Smooth muscle cell (in vitro differentiated cells): ENCODE results near the gene NRF1. TPM values are rescaled to one million over a fixed set of nuclear protein-coding genes. Genes with fewer than 3 reads are reported as not detected.

Source experiments
- DNase-seq: peaks from one replicate; lab custom pipeline; 2025; ENCODE audit not compliant: unreplicated experiment; lab: John Stamatoyannopoulos, UW
- H2AFZ ChIP-seq: fragments of 200-600 bp; sonication (generic); 2 replicates; pipeline ENCODE4 v1.6.0; 2016; ENCODE audit warnings: antibody characterized with exemption, low read depth, mild to moderate bottlenecking
- H3F3A ChIP-seq: fragments of 200-600 bp; sonication (generic); 2 replicates; pipeline ENCODE4 v1.6.0; 2017; ENCODE audit warnings: antibody characterized with exemption, low read depth
- H3K27ac ChIP-seq: fragments of 200-600 bp; sonication (generic); 2 replicates; pipeline ENCODE4 v1.5.1; 2016; ENCODE audit warnings: low read depth, mild to moderate bottlenecking
- H3K27me3 ChIP-seq: fragments of 200-600 bp; sonication (generic); 2 replicates; pipeline ENCODE4 v1.6.1; 2016; ENCODE audit warnings: low read depth, mild to moderate bottlenecking
- H3K36me3 ChIP-seq: fragments of 200-600 bp; sonication (generic); 2 replicates; pipeline ENCODE4 v1.5.1; 2016; ENCODE audit warnings: low read depth
- H3K4me1 ChIP-seq: fragments of 200-600 bp; sonication (generic); 2 replicates; pipeline ENCODE4 v1.5.1; 2016; ENCODE audit warnings: low read depth
- H3K4me2 ChIP-seq: fragments of 200-600 bp; sonication (generic); 2 replicates; pipeline ENCODE4 v1.6.0; 2016; ENCODE audit warnings: mild to moderate bottlenecking
- H3K4me3 ChIP-seq: fragments of 200-600 bp; sonication (generic); 2 replicates; pipeline ENCODE4 v1.5.1; 2016; ENCODE audit warnings: mild to moderate bottlenecking
- H3K79me2 ChIP-seq: fragments of 200-600 bp; sonication (generic); 2 replicates; pipeline ENCODE4 v1.6.0; 2016; ENCODE audit warnings: low read depth, mild to moderate bottlenecking
- H3K9ac ChIP-seq: fragments of 200-600 bp; sonication (generic); 2 replicates; pipeline ENCODE4 v1.6.0; 2016; ENCODE audit warnings: low read depth
- H3K9me3 ChIP-seq: fragments of 200-600 bp; sonication (generic); replicated peaks from 2 replicates; pipeline ENCODE4 v1.5.1; 2016; ENCODE audit warnings: low read depth
- H4K20me1 ChIP-seq: fragments of 200-600 bp; sonication (generic); 2 replicates; pipeline ENCODE4 v1.6.0; 2016; ENCODE audit warnings: low read depth
- WGBS: methylation state at CpG from one replicate; pipeline ENCODE4 v1.1.7; 2016; ENCODE audit warnings: low lambda C conversion rate; 5-methylcytosine and 5-hydroxymethylcytosine counted together
- polyA plus RNA-seq: library from polyadenylated mRNA; unstranded; fragments of >200 nt; fragmentation: Nextera tagmentation; extraction: Ambion mirVana; gene quantifications from 2 replicates; pipeline ENCODE4 v1.2.1, GENCODE V29; 2016
- total RNA-seq: library from RNA; depleted of rRNA; stranded (reverse); fragments of >200 nt; gene quantifications from 2 replicates; pipeline ENCODE4 v1.2.3, GENCODE V29; 2014
- TF ChIP-seq, protein P1 (sequence below): fragments of 200-600 bp; sonication (generic); IDR thresholded peaks from 2 replicates; pipeline ENCODE4 v1.5.1; 2017; ENCODE audit warnings: borderline replicate concordance, mild to moderate bottlenecking, antibody characterized with exemption; ENCODE audit not compliant: insufficient read depth, poor library complexity, severe bottlenecking

NRF1 gene
- total and polyA plus RNA-seq, 2 experiments from 2014 or later, result 8.9 to 13.4 TPM

DNA sequence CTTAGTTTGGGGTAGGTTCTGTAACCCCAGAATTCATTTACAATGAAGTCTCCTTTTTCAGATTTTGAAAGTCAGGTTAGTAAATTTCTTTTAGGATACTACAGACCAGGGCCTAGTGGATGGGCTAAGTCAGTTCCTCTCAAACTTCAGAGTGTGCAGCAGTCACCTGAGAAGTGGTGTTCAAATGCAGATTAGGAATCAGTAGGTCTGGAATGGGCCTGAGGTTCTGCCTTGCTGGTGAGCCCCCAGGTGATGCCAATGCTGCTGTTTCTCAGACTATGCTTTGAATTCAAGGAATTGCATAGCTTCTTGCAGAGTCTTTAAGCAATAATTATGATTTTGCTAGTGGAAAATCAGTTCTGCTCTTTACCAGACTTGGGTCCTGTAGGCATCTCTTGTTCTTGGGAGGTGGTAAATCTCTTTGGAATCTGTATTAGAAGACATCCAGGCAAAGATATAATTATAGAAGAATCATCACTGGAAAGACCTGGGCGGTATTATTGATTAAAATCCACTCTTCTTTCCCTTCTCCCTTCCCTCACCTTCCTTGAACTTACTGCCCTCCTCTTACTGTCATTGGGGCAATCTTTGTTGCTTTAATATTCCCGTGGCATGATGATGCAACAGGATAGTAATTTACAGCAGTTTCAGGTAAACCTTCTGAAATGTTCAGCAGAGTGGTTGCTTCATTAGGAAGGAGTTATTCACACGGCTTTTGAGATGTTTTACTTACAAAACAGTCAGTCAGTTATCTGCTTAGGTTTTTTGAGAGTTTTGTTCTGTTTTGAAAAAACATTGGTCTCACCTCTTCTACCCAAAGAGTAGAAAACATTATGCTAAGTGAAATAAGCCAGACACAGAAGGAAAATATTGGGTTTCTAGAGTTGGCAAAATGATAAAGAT lies 87.2 kb downstream of the NRF1 start:
- Histone ChIP-seq H3K36me3 (no peaks in the 10 kb centered on the region), H3K79me2 (no peaks in the 10 kb centered on the region), H4K20me1 (peaks cover 5% of the 10 kb centered on the region), H3K9ac (no peak overlapping the region), H3K4me1 (no peaks in the 10 kb centered on the region), H3K27ac (peak overlapping the region; percentile 9), H3K9me3 (no peaks in the 10 kb centered on the region), H2AFZ (no peak overlapping the region), H3K4me2 (no peak overlapping the region), H3K27me3 (no peaks in the 10 kb centered on the region), H3F3A (no peaks in the 10 kb centered on the region), H3K4me3 (no peak overlapping the region)
- no peak for DNase-seq
- 86% methylated on average over 3 of the region's 3 CpGs for WGBS
- TF ChIP-seq, protein P1, sequence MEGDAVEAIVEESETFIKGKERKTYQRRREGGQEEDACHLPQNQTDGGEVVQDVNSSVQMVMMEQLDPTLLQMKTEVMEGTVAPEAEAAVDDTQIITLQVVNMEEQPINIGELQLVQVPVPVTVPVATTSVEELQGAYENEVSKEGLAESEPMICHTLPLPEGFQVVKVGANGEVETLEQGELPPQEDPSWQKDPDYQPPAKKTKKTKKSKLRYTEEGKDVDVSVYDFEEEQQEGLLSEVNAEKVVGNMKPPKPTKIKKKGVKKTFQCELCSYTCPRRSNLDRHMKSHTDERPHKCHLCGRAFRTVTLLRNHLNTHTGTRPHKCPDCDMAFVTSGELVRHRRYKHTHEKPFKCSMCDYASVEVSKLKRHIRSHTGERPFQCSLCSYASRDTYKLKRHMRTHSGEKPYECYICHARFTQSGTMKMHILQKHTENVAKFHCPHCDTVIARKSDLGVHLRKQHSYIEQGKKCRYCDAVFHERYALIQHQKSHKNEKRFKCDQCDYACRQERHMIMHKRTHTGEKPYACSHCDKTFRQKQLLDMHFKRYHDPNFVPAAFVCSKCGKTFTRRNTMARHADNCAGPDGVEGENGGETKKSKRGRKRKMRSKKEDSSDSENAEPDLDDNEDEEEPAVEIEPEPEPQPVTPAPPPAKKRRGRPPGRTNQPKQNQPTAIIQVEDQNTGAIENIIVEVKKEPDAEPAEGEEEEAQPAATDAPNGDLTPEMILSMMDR, result no peak

DNA sequence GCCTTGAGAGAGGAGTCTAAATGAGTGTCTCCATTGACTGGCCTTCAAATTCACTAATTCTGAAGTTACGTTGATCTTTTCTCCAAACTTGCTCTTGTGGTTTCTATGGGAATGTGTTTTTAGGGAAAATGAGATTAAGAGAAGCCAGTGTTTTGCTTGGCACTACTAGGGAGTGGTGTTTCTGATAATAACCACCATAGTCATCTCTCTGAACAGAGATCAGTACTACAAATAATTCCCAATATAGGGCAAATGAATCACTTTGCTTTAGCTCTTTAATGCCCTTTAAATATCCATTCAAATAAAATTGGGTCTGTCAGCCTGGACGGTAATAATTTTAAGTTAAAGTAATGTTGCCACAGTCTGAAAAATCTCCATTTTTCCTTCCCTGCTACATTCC lies 90.8 kb downstream of the NRF1 start:
- H3K4me2 ChIP-seq, result no peak overlapping the region
- no peaks in the 10 kb centered on the region for H3K79me2 ChIP-seq
- no peaks in the 10 kb centered on the region for H3K27me3 ChIP-seq
- no peak overlapping the region for H2AFZ ChIP-seq
- DNase-seq, result no peak
- no peaks in the 10 kb centered on the region for H3K4me1 ChIP-seq
- TF ChIP-seq, protein P1, result no peak
- H4K20me1 ChIP-seq, result peaks cover 5% of the 10 kb centered on the region
- no peaks in the 10 kb centered on the region for H3K36me3 ChIP-seq
- WGBS, result 70% methylated on average over 2 of the region's 2 CpGs
- H3K9ac ChIP-seq, result no peak overlapping the region
- no peaks in the 10 kb centered on the region for H3K9me3 ChIP-seq
- H3K4me3 ChIP-seq, result no peak overlapping the region
- no peak overlapping the region for H3K27ac ChIP-seq
- no peaks in the 10 kb centered on the region for H3F3A ChIP-seq

DNA sequence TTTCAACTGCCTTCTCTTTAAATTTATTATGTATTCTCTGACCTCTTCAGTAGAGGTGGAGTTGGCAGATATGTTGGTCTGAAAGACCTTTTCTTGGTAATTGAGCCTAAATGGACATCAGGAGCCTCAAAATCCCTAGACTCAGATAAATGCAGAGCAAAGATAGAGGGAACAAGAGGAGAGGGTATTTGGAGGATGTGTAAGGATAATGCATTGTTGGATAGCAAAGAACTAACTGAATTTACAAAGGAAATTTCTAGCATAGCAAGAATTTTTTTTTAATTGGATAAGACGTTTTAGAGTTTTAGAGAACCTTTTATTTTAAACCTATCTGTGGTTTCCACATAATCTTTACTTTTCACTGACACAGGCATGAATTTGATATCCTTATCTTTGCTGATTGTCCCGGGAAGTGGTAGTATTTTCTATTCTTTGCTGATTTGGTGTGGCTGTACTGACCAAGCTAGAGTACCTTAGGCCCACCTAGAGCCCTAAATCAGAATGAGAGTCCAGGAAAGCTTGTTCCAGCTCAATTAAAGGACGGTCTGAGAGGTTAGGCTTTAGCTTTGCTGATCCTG lies 91.3 kb downstream of the NRF1 start:
- WGBS, result 62% methylated on average over 3 of the region's 3 CpGs
- TF ChIP-seq, protein P1, result no peak

More for the DNA sequence above, 91.3 kb downstream of the NRF1 start:
- H3K9ac ChIP-seq, result no peak overlapping the region
- no peaks in the 10 kb centered on the region for H3K4me1 ChIP-seq
- DNase-seq, result no peak
- H4K20me1 ChIP-seq, result peaks cover 5% of the 10 kb centered on the region
- no peaks in the 10 kb centered on the region for H3K27me3 ChIP-seq
- H2AFZ ChIP-seq, result no peak overlapping the region
- H3K27ac ChIP-seq, result no peak overlapping the region
- no peak overlapping the region for H3K4me3 ChIP-seq
- no peaks in the 10 kb centered on the region for H3K9me3 ChIP-seq
- no peaks in the 10 kb centered on the region for H3K36me3 ChIP-seq
- H3K4me2 ChIP-seq, result no peak overlapping the region
- no peaks in the 10 kb centered on the region for H3K79me2 ChIP-seq
- no peaks in the 10 kb centered on the region for H3F3A ChIP-seq
